ENCODE measurements around the gene KSR1.
"Not testable (repeated sequence)": the region's sequence is repeated elsewhere in the genome, so short reads cannot be mapped to it uniquely, and the experiment has no call there.

The KSR1 gene

GRCh38 chr17:27455914-27456680 is at the start of gene KSR1:
TSS of gene KSR1 (plus strand) at chr17:27456448. CDS start at chr17:27456644, 196 bp downstream.
- H3K79me2 ChIP-seq (ENCODE audit: insufficient read depth, low read depth) = no peaks in the 10 kb centered on the region
- H4K20me1 ChIP-seq (ENCODE audit: insufficient read depth) = no peaks in the 10 kb centered on the region
- peak within 1 kb of the TSS; percentile 87 for H2AFZ ChIP-seq (ENCODE audit: low read depth)
- no peak within 1 kb of the TSS for H3K4me3 ChIP-seq (IDR thresholded peaks at IDR 0.05; ENCODE audit: insufficient read depth, low read depth, low read length)
- H3K4me2 ChIP-seq = peak within 1 kb of the TSS; percentile 68
- TF ChIP-seq CTCF (conservative IDR thresholded peaks at IDR 0.05; ENCODE audit: low read depth, low read length) = no peak
- no peaks in the 10 kb centered on the region for H3K36me3 ChIP-seq (ENCODE audit: insufficient read depth)
- H3K27me3 ChIP-seq (ENCODE audit: insufficient read depth, low read depth) = peaks cover 12% of the 10 kb centered on the region; the same call in 1 of the 2 replicates
- no peak within 1 kb of the TSS for H3K27ac ChIP-seq
- H3K9ac ChIP-seq = peak within 1 kb of the TSS; percentile 28; the same call in 1 of the 2 replicates
- peaks cover 8% of the 10 kb centered on the region for H3K4me1 ChIP-seq (ENCODE audit: low read depth, poor library complexity, severe bottlenecking)

DNA sequence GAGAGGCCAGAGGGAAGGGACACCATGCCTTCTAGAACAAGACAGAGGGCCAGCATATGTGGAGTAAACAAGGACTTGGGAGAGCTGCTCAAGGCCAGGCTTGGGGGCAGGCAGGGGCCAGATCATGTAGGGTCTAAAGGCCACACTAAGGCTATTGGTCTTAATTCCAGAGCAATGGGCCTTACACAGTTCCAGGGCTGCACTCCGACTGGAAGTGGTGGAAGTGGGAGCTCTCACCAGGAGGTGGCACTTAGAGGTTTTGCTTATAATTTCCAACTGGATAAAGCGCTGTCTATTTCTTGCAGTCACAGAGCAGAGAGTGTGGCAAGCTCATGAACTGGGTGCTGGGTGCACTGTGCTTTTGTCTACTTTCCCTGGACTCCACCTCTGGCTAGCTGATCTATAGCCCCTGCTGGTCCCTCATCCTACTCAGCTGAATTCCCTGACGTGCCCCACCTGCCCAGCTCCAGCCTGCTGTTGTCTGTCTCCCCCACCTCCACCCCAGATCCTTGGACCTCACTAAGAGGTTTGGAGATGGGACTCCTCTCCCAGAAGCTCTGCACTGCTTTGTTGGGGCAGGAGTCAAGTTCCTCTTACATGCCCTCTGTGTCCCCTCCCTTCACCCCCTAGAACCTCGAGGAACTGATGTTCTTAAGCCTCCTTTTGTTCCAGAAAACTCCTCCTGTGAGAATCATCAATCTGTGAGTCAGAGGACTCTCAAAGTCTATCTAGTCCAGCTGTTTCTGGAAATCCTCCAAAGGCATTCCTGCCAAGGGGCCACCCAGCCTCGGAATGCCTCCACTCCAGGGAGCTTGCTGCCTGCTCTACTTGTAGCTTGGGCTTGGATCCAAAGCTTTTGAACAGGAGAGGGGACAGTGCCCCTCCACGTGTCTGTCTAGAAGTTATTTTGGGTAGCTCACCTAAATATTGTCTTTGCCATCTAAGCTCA is 48.1 kb upstream of the KSR1 start:
- no peaks in the 10 kb centered on the region for H3K79me2 ChIP-seq (ENCODE audit: insufficient read depth, low read depth)
- H3K9ac ChIP-seq = no peak overlapping the region
- H3K36me3 ChIP-seq (ENCODE audit: insufficient read depth) = no peaks in the 10 kb centered on the region
- no peak overlapping the region for H3K4me3 ChIP-seq (IDR thresholded peaks at IDR 0.05; ENCODE audit: insufficient read depth, low read depth, low read length)
- H3K4me2 ChIP-seq = no peak overlapping the region
- H3K27ac ChIP-seq = no peak overlapping the region
- TF ChIP-seq CTCF (conservative IDR thresholded peaks at IDR 0.05; ENCODE audit: low read depth, low read length) = no peak
- no peaks in the 10 kb centered on the region for H4K20me1 ChIP-seq (ENCODE audit: insufficient read depth)
- H2AFZ ChIP-seq (ENCODE audit: low read depth) = no peak overlapping the region
- H3K27me3 ChIP-seq (ENCODE audit: insufficient read depth, low read depth) = no peaks in the 10 kb centered on the region
- H3K4me1 ChIP-seq (ENCODE audit: low read depth, poor library complexity, severe bottlenecking) = no peaks in the 10 kb centered on the region

- Histone ChIP-seq H3K9ac (no peak overlapping the region), H3K4me1 (ENCODE audit: low read depth, poor library complexity, severe bottlenecking) (no peaks in the 10 kb centered on the region), H3K27ac (no peak overlapping the region), H3K79me2 (ENCODE audit: insufficient read depth, low read depth) (no peaks in the 10 kb centered on the region), H2AFZ (ENCODE audit: low read depth) (no peak overlapping the region), H4K20me1 (ENCODE audit: insufficient read depth) (no peaks in the 10 kb centered on the region), H3K4me2 (no peak overlapping the region), H3K36me3 (ENCODE audit: insufficient read depth) (no peaks in the 10 kb centered on the region), H3K27me3 (ENCODE audit: insufficient read depth, low read depth) (no peaks in the 10 kb centered on the region), H3K4me3 (IDR thresholded peaks at IDR 0.05; ENCODE audit: insufficient read depth, low read depth, low read length) (no peak overlapping the region)
- TF ChIP-seq CTCF (conservative IDR thresholded peaks at IDR 0.05; ENCODE audit: low read depth, low read length) = no peak
These were observed 47.4 kb upstream of the KSR1 start for GRCh38 chr17:27408891-27409290.

- H3K4me2 ChIP-seq; H3K79me2 ChIP-seq (ENCODE audit: insufficient read depth, low read depth); H3K27me3 ChIP-seq (ENCODE audit: insufficient read depth, low read depth); H4K20me1 ChIP-seq (ENCODE audit: insufficient read depth); H3K4me1 ChIP-seq (ENCODE audit: low read depth, poor library complexity, severe bottlenecking); H3K27ac ChIP-seq; H3K4me3 ChIP-seq (IDR thresholded peaks at IDR 0.05; ENCODE audit: insufficient read depth, low read depth, low read length); H3K9ac ChIP-seq; H3K36me3 ChIP-seq (ENCODE audit: insufficient read depth); H2AFZ ChIP-seq (ENCODE audit: low read depth): not testable (repeated sequence)
These were observed 44.1 kb upstream of the KSR1 start for GRCh38 chr17:27412158-27412557.
